ENCODE results near the gene EMILIN2. TPM values are rescaled to one million over a fixed set of nuclear protein-coding genes. Genes with fewer than 3 reads are reported as not detected.

Gene EMILIN2
- polyA plus RNA-seq, 1 experiment = 7.6 TPM

DNA sequence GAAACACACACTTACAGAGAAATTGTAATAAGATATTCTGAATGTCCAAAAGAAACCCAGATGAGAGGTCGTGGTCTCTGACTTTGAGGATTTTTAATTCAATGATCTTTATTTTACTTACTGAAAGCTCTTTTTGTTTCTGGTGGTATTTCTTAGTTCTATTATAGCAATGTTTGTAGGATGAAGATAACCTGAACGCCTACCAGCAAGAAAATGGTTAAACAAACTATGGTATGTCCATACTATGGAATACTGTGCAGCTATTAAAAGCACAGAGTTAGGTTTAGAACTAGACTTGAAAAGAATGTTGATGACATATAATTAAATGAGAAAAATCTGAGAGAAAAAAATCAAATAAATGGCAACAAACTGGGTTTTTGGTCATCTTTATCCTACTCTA lies 105.8 kb downstream of the EMILIN2 start:
- no peak for TF ChIP-seq CTCF (IDR thresholded peaks at IDR 0.05; ENCODE audit: insufficient read depth, low read depth, low read length)
- Histone ChIP-seq H3K4me3 (ENCODE audit: low read depth, low read length) (no peak overlapping the region), H3K36me3 (ENCODE audit: control insufficient read depth, insufficient read depth, low read length) (peaks cover 6% of the 10 kb centered on the region), H3K27me3 (ENCODE audit: control insufficient read depth, insufficient read depth, low read length) (no peaks in the 10 kb centered on the region)
- ChIA-PET CTCF (interaction anchor here (1.6 to 1.7 kb wide), 2 partner anchors 34 to 177 kb away, joined by 3 to 5 read pairs; no protein-coding TSS in a partner anchor), POLR2A (no interaction called here)
- no peak for DNase-seq (ENCODE audit: low read depth)

DNA sequence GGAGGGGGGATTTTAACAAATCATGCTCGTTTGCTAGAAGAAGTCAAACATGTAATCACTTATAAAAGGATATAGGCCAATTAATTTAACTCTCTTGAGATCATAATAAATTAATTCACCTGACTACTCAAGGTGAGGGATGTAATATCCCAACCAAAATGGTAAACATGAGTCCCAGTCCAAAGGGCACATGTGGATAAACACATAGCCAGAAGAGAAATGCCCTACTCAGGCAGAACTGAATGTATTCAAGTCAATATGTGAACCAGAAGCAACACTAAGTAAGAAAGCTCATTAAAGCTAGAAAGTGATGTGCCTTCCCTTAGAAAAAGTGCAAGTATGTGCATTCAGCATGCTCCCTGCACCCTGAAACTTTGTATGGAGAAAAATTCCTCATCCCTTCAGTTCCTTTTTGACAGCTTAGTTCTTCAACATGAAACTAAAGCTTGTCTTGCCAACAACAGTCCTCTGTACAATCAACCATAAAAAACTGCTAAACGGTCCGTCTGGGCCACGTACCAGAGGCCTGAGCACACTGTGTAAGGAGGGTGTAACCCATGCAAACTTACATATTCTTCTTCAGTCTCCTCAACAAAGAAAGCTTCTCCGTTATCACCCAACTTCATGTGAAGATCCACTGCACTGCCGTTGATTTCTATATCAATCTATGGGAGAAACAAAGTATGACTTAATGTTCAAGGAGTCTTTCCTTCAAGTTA lies 107.3 kb downstream of the EMILIN2 start:
- TF ChIP-seq CTCF (IDR thresholded peaks at IDR 0.05; ENCODE audit: insufficient read depth, low read depth, low read length) = no peak
- ChIA-PET POLR2A (no interaction called here), CTCF (interaction anchor here (0.8 to 1.4 kb wide), 3 partner anchors 108 to 197 kb away, joined by 3 to 4 read pairs (median 3); no protein-coding TSS in a partner anchor)
- Histone ChIP-seq H3K4me3 (ENCODE audit: low read depth, low read length) (no peak overlapping the region), H3K27me3 (ENCODE audit: control insufficient read depth, insufficient read depth, low read length) (no peaks in the 10 kb centered on the region), H3K36me3 (ENCODE audit: control insufficient read depth, insufficient read depth, low read length) (peaks cover 6% of the 10 kb centered on the region)
- no peak for DNase-seq (ENCODE audit: low read depth)

GRCh38 chr18:2954869-2955645 lies 108.3 kb downstream of the EMILIN2 start:
- ChIA-PET POLR2A (no interaction called here), CTCF (interaction anchor here (0.8 to 0.9 kb wide), 2 partner anchors 173 to 196 kb away, joined by 3 to 4 read pairs; no protein-coding TSS in a partner anchor)
- no peak for DNase-seq (ENCODE audit: low read depth)
- H3K4me3 ChIP-seq (ENCODE audit: low read depth, low read length) = no peak overlapping the region
- TF ChIP-seq CTCF (IDR thresholded peaks at IDR 0.05; ENCODE audit: insufficient read depth, low read depth, low read length) = no peak
- no peaks in the 10 kb centered on the region for H3K27me3 ChIP-seq (ENCODE audit: control insufficient read depth, insufficient read depth, low read length)
- peaks cover 6% of the 10 kb centered on the region for H3K36me3 ChIP-seq (ENCODE audit: control insufficient read depth, insufficient read depth, low read length)

DNA sequence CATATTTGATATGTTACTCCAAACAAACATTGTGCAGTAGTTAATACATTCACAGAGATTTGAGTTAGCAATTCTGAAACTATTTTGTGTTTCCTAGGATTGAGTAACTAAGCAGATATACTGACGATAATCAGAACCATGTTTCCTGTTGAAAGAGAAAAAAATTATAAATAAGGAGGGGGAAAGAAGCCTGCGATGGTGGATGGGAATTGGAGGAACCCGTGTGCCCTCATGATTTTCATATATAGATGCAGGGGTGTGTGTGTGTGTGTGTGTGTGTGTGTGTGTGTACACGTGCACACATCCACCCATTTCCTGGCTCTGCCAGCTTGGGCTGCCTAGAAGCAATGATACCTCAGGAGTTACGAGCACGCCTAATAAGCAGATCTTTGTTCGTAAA lies 109.2 kb downstream of the EMILIN2 start:
- CTCF ChIA-PET = interaction anchor here (1.2 kb wide), 1 partner anchor 9 kb away, joined by 3 read pairs; no protein-coding TSS in a partner anchor
- Histone ChIP-seq H3K27me3 (ENCODE audit: control insufficient read depth, insufficient read depth, low read length) (no peaks in the 10 kb centered on the region), H3K4me3 (ENCODE audit: low read depth, low read length) (no peak overlapping the region), H3K36me3 (ENCODE audit: control insufficient read depth, insufficient read depth, low read length) (peaks cover 1% of the 10 kb centered on the region; the same call in 1 of the 2 replicates)
- POLR2A ChIA-PET = no interaction called here
- DNase-seq (ENCODE audit: low read depth) = no peak
- no peak for TF ChIP-seq CTCF (IDR thresholded peaks at IDR 0.05; ENCODE audit: insufficient read depth, low read depth, low read length)

- no peak for TF ChIP-seq CTCF (IDR thresholded peaks at IDR 0.05; ENCODE audit: insufficient read depth, low read depth, low read length)
- DNase-seq (ENCODE audit: low read depth) = no peak
- Histone ChIP-seq H3K27me3 (ENCODE audit: control insufficient read depth, insufficient read depth, low read length) (no peaks in the 10 kb centered on the region), H3K4me3 (ENCODE audit: low read depth, low read length) (no peak overlapping the region), H3K36me3 (ENCODE audit: control insufficient read depth, insufficient read depth, low read length) (no peaks in the 10 kb centered on the region)
- ChIA-PET POLR2A (no interaction called here), CTCF (interaction anchor here (0.8 kb wide), 1 partner anchor 104 kb away, joined by 4 read pairs; no protein-coding TSS in a partner anchor)
Measured at GRCh38 chr18:2958819-2959298, 112.1 kb downstream of the EMILIN2 start.

Data from BJ (cell line).